SKM-1 (cell line): ENCODE data around the gene BEND7.
"Not testable (repeated sequence)": the region's sequence is repeated elsewhere in the genome, so short reads cannot be mapped to it uniquely, and the experiment has no call there.

Source experiments
- DNase-seq: peaks from one replicate; lab custom pipeline; 2025; ENCODE audit not compliant: unreplicated experiment; lab: John Stamatoyannopoulos, UW

The BEND7 gene

GRCh38 chr10:13528875-13529713 is at the start of gene BEND7:
TSS of gene BEND7 (minus strand) at chr10:13529014. CDS start at chr10:13528533, 481 bp downstream.
- no peak for DNase-seq

- DNase-seq: no peak
These were observed 45.1 kb upstream of the BEND7 start for GRCh38 chr10:13573960-13574359.

- no peak for DNase-seq
These were observed 42.7 kb upstream of the BEND7 start for GRCh38 chr10:13571541-13571940.

GRCh38 chr10:13567030-13567429 is 38.2 kb upstream of the BEND7 start:
- DNase-seq: peak; percentile 80

GRCh38 chr10:13564576-13564975 is 35.8 kb upstream of the BEND7 start:
- DNase-seq: no peak

- DNase-seq: no peak
These were observed 34.9 kb upstream of the BEND7 start for GRCh38 chr10:13563481-13564445.

- DNase-seq: no peak
These were observed 31.8 kb upstream of the BEND7 start for GRCh38 chr10:13560597-13560996.

GRCh38 chr10:13559124-13559700 is 30.4 kb upstream of the BEND7 start:
- DNase-seq: no peak

GRCh38 chr10:13555884-13556510 is 27.2 kb upstream of the BEND7 start:
- DNase-seq: no peak

GRCh38 chr10:13550802-13551201 is 22.0 kb upstream of the BEND7 start:
- DNase-seq: no peak

- DNase-seq: no peak
These were observed 13.7 kb upstream of the BEND7 start for GRCh38 chr10:13542533-13542932.

- not testable (repeated sequence) for DNase-seq
These were observed 9.2 kb upstream of the BEND7 start for GRCh38 chr10:13537985-13538384.

- no peak for DNase-seq
These were observed 8.0 kb upstream of the BEND7 start for GRCh38 chr10:13536674-13537366.

GRCh38 chr10:13535346-13535745 is 6.5 kb upstream of the BEND7 start:
- no peak for DNase-seq

- DNase-seq: no peak
These were observed 830 bp upstream of the BEND7 start for GRCh38 chr10:13529714-13529973.

GRCh38 chr10:13528123-13528874 is 515 bp downstream of the BEND7 start:
- no peak for DNase-seq

GRCh38 chr10:13527864-13528122 is 1.0 kb downstream of the BEND7 start:
- no peak for DNase-seq

- no peak for DNase-seq
These were observed 1.6 kb downstream of the BEND7 start for GRCh38 chr10:13526948-13527863.

- DNase-seq: no peak
These were observed 3.2 kb downstream of the BEND7 start for GRCh38 chr10:13525663-13526062.
